RWPE2 (cell line): ENCODE measurements around the gene ZDHHC1.

ENCODE experiments used
- ATAC-seq: fragments of 200-7000 bp; cut with Tn5 transposase; 3 replicates; pipeline ENCODE4 v1.9.1; 2021; ENCODE audit warnings: low read depth
- DNase-seq: peaks from one replicate; pipeline ENCODE4 v3.0.0-alpha.2; 2020; ENCODE audit warnings: low spot score
- H3K27ac ChIP-seq: fragments of 450-650 bp; 2 replicates; pipeline ENCODE4 v1.5.1; 2017; ENCODE audit warnings: mild to moderate bottlenecking; ENCODE audit not compliant: poor library complexity, severe bottlenecking
- H3K27me3 ChIP-seq: fragments of 250-450 bp; sonication (Bioruptor Pico); 2 replicates; pipeline ENCODE4 v1.5.1; 2021; ENCODE audit warnings: mild to moderate bottlenecking, moderate library complexity; ENCODE audit not compliant: insufficient read depth, poor library complexity, severe bottlenecking
- H3K36me3 ChIP-seq: fragments of 250-450 bp; sonication (Bioruptor Pico); 2 replicates; pipeline ENCODE4 v1.5.1; 2020; ENCODE audit warnings: low read depth, mild to moderate bottlenecking, moderate library complexity
- H3K4me1 ChIP-seq: fragments of 250-450 bp; sonication (Bioruptor Pico); 2 replicates; pipeline ENCODE4 v1.5.1; 2021; ENCODE audit warnings: mild to moderate bottlenecking, moderate library complexity; ENCODE audit not compliant: insufficient read depth, poor library complexity, severe bottlenecking
- H3K4me3 ChIP-seq: fragments of 250-450 bp; sonication (Bioruptor Pico); 2 replicates; pipeline ENCODE4 v1.5.1; 2021; ENCODE audit warnings: mild to moderate bottlenecking, moderate library complexity; ENCODE audit not compliant: severe bottlenecking
- H3K9me3 ChIP-seq: fragments of 250-450 bp; sonication (Bioruptor Pico); 2 replicates; pipeline ENCODE4 v1.5.1; 2021; ENCODE audit warnings: mild to moderate bottlenecking, moderate library complexity; ENCODE audit not compliant: severe bottlenecking
- TF ChIP-seq, protein P1 (sequence below): fragments of 450-650 bp; IDR thresholded peaks from one replicate; pipeline ENCODE4 v1.5.1; 2017; ENCODE audit warnings: mild to moderate bottlenecking, moderate library complexity; ENCODE audit not compliant: poor library complexity, severe bottlenecking

ZDHHC1 gene

DNA sequence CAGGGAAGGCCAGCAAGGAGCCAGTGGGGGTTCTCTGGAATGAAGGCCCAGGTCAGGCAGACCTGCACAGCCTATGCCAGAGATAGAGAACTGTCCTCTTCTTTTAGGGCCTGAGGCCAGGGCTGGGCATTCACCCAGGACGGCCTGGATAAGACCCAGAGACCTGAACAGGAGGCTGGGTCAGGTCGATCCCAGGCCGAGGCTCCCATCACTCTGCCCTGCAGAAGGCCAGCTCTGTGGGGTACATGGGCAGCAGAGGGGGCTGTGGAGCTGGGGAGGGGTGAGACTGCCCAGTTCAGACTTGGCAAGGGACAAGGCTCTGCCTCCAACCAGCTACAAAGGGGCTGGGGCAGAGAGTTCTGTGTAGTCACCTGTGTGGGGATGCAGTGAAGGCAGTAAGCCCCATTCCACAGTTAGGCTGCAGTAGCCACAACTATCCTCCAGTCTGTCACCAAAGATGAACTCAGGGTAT is 29.2 kb upstream of the ZDHHC1 start:
- Histone ChIP-seq H3K27me3 (no peaks in the 10 kb centered on the region), H3K36me3 (peaks cover 10% of the 10 kb centered on the region), H3K4me3 (no peak overlapping the region), H3K4me1 (no peaks in the 10 kb centered on the region), H3K9me3 (no peaks in the 10 kb centered on the region), H3K27ac (no peak overlapping the region)
- DNase-seq: no peak
- ATAC-seq: no peak; the same call in 2 of the 3 replicates
- TF ChIP-seq, protein P1, sequence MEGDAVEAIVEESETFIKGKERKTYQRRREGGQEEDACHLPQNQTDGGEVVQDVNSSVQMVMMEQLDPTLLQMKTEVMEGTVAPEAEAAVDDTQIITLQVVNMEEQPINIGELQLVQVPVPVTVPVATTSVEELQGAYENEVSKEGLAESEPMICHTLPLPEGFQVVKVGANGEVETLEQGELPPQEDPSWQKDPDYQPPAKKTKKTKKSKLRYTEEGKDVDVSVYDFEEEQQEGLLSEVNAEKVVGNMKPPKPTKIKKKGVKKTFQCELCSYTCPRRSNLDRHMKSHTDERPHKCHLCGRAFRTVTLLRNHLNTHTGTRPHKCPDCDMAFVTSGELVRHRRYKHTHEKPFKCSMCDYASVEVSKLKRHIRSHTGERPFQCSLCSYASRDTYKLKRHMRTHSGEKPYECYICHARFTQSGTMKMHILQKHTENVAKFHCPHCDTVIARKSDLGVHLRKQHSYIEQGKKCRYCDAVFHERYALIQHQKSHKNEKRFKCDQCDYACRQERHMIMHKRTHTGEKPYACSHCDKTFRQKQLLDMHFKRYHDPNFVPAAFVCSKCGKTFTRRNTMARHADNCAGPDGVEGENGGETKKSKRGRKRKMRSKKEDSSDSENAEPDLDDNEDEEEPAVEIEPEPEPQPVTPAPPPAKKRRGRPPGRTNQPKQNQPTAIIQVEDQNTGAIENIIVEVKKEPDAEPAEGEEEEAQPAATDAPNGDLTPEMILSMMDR: no peak

DNA sequence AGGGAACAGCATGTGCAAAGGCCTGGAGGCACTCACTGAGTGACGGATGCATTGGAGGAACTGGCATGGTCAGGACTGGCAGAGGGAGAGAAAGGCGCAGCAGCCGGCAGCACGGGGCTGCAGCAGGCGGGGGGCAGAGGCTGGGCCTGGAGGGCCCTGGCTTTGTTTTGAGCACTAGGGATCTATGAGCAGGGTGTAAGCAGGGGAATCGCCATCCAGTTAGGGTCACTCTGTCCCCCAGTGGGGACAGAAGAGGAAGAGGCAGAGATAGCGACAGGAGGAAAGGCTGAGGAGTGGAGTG is 28.8 kb upstream of the ZDHHC1 start:
- DNase-seq: no peak
- TF ChIP-seq, protein P1: no peak
- Histone ChIP-seq H3K9me3 (no peaks in the 10 kb centered on the region), H3K27ac (no peak overlapping the region), H3K36me3 (peaks cover 10% of the 10 kb centered on the region), H3K4me3 (no peak overlapping the region), H3K4me1 (no peaks in the 10 kb centered on the region), H3K27me3 (no peaks in the 10 kb centered on the region)
- ATAC-seq: no peak

DNA sequence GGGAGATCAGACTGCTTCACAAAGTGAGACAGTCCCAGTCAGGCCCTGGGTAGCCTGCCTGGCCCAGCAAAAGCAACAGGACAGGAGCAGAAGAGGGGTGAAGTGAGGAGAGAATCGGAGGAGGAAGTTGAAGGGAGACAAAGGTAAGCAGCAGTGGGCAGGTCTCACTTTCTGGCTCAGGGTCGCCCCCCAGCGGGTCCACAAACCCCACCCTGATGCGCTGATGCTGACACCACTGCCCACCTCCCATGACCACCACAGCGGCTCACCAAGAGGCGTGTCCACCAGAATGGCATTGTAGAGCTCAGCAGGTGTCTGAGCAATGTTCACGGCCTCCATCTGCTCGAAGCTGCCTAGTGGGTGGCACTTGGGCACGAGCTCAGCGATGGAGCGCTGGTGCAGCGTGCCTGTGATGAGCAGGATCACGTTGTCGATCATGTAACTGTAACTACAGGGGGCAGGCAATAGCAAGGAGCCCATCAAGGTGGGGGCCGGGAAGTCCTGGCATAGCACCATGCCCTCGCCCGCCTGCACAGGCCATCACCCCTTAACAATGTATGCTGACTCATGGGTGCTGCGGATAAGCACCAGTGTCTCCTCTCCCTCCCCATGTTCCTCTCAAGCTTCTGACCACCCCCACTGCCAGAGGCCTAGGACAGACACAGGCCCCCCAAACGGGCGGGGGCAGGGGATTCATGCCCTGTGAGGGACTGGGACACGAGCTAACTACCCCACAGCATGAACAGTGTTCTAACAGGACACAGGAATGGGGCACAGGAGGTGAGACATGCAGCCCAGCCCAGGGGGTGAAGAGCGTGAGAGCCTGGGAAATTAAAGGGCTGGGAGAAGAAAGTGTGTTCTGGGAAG is 28.2 kb upstream of the ZDHHC1 start:
- peaks cover 10% of the 10 kb centered on the region for H3K36me3 ChIP-seq

DNA sequence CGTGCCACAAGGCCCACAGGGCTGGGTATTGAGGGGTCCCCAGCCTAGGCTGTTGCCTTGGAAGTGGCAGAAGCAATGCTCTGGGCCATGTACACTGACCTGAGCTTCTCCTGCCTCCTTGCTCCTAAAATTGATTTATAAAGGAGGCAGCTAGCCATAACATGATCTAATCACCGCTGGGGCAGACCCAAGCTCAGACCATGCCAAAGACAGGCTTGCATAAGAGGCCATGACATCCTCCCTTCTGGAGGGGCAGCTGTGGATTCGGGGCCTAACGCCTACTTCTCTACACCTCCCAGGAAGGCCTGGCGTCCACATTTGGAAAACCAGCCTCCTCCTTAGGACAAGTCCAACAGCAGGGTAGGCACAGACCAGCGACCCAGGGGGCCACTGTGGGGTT is 27.0 kb upstream of the ZDHHC1 start:
- H3K4me3 ChIP-seq: no peak overlapping the region
- no peaks in the 10 kb centered on the region for H3K27me3 ChIP-seq
- H3K4me1 ChIP-seq: no peaks in the 10 kb centered on the region
- TF ChIP-seq, protein P1: no peak
- H3K9me3 ChIP-seq: no peaks in the 10 kb centered on the region
- no peak for DNase-seq
- no peak for ATAC-seq
- peaks cover 20% of the 10 kb centered on the region for H3K36me3 ChIP-seq
- no peak overlapping the region for H3K27ac ChIP-seq

More for the DNA sequence above, 28.2 kb upstream of the ZDHHC1 start:
- Histone ChIP-seq H3K4me3 (no peak overlapping the region), H3K27ac (no peak overlapping the region), H3K27me3 (no peaks in the 10 kb centered on the region), H3K4me1 (no peaks in the 10 kb centered on the region), H3K9me3 (no peaks in the 10 kb centered on the region)
- TF ChIP-seq, protein P1: no peak
- no peak for DNase-seq
- no peak for ATAC-seq
